Stomach (tissue), 9 donors: Measurements from ENCODE around the gene TMEM139. TPM values are rescaled to one million over a fixed set of nuclear protein-coding genes. Genes with fewer than 3 reads are reported as not detected.
A peak's percentile ranks its signal among the peaks of the same experiment; 100 is the strongest.

ENCODE experiments used
- DNase-seq, 2 donors: peaks; one replicate each; pipeline versions ENCODE4 v3.0.0 to v3.0.0-alpha.2; 2013 to 2019
- H3K27ac ChIP-seq, 5 donors: fragments of 200-600 bp in 4 of 5; sonication (generic) in 4 of 5; one replicate each; pipeline ENCODE4 v1.5.1; 2013 to 2019; ENCODE audit warnings: mild to moderate bottlenecking in 1 of 5, moderate library complexity in 1 of 5
- H3K27me3 ChIP-seq, 3 donors: fragments of 200-600 bp; sonication (generic); one replicate each; pipeline ENCODE4 v1.5.1; 2017 to 2019; ENCODE audit warnings: mixed run types in 1 of 3
- H3K36me3 ChIP-seq, 4 donors: fragments of 200-600 bp; sonication (generic); 1 replicate in 3 of 4; 2 replicates in 1 of 4; pipeline ENCODE4 v1.5.1; 2016 to 2019
- H3K4me1 ChIP-seq, 4 donors: fragments of 200-600 bp; sonication (generic); one replicate each; pipeline ENCODE4 v1.5.1; 2016 to 2019
- H3K4me3 ChIP-seq, 4 donors: fragments of 200-600 bp; sonication (generic) in 3 of 4; one replicate each; pipeline ENCODE4 v1.5.1; 2016 to 2019; ENCODE audit warnings: mild to moderate bottlenecking in 1 of 4
- H3K9me3 ChIP-seq, 4 donors: fragments of 200-600 bp; sonication (generic); one replicate each; pipeline ENCODE4 v1.5.1; 2016 to 2019
- CTCF ChIP-seq, 7 experiments: fragments of 450-650 bp in 4 of 7; fragments of 200-600 bp in 3 of 7; sonication (generic) in 3 of 7; IDR thresholded peaks; one replicate each; pipeline ENCODE4 v1.5.1; 2016 to 2019; ENCODE audit warnings: antibody characterized with exemption in 7 of 7, control low read depth in 2 of 7, mild to moderate bottlenecking in 1 of 7
- EP300 ChIP-seq: sonication (generic); formaldehyde crosslinking; IDR thresholded peaks from one replicate; pipeline ENCODE4 v1.6.1; 2017; ENCODE audit warnings: antibody characterized with exemption
- POLR2A ChIP-seq, 4 donors: fragments of 450-650 bp; IDR thresholded peaks; one replicate each; pipeline ENCODE4 v1.6.1; 2016; ENCODE audit warnings: antibody characterized with exemption in 4 of 4, control low read depth in 2 of 4, mild to moderate bottlenecking in 1 of 4, moderate library complexity in 1 of 4
- POLR2AphosphoS5 ChIP-seq, 3 donors: sonication (generic); formaldehyde crosslinking; IDR thresholded peaks; one replicate each; pipeline ENCODE4 v1.6.1; 2016; ENCODE audit warnings: antibody characterized with exemption in 3 of 3
- WGBS, 5 donors: extraction: QIAGEN DNeasy Blood & Tissue Kit in 3 of 5; methylation state at CpG; one replicate each; pipeline versions ENCODE4 v1.1.5 to v1.1.7; 2013 to 2018; 5-methylcytosine and 5-hydroxymethylcytosine counted together
- intact Hi-C: fragments of 100-400 bp; cut with DNase I; formaldehyde crosslinking; loops from one replicate; pipeline ENCODE4 v1.15.1; 2023; ENCODE audit warnings: low total_unique reads
- polyA plus RNA-seq, 3 donors: library from polyadenylated mRNA; stranded (reverse); fragments of 200-250 nt; gene quantifications; one replicate each; pipeline ENCODE4 v1.2.3, GENCODE V29; 2013
- small RNA-seq, 4 donors: library from RNA; depleted of rRNA; stranded (forward); fragments of <200 nt; gene quantifications; one replicate each; pipeline ENCODE3, GENCODE V24; 2016
- total RNA-seq, 5 donors: library from RNA; depleted of rRNA; stranded (reverse); fragments of >200 nt; gene quantifications; one replicate each; pipeline versions ENCODE4 v1.1.0 to v1.2.3, GENCODE V29; 2014 to 2016
- donor health status: healthy with polysubstance abuse.
- donor health status: Bipolar disorder and iron deficiency.
- donor health status: healthy.

TMEM139 gene
- total and polyA plus RNA-seq, 8 donors: 0.89 to 15.3 (median 6.4) TPM

- DNase-seq: no peak
- peaks cover 0 to 4% (median 0%) of the 10 kb centered on the region in 3 donors for H3K27me3 ChIP-seq
- intact Hi-C loops: no loop called here
These were observed 44.9 kb downstream of the TMEM139 start for GRCh38 chr7:143329471-143330170.

GRCh38 chr7:143331179-143331801, 46.5 kb downstream of the TMEM139 start:
- 55 to 60% (median 58%) methylated on average over 8 of the region's 8 CpGs for WGBS, 5 donors
- peak in 1 of 2 donors; percentile 49 for DNase-seq
- H3K27ac ChIP-seq: peak overlapping the region in 4 of 5 donors; percentile 12 to 71 (median 62)
- no peaks in the 10 kb centered on the region for H3K36me3 ChIP-seq
- no peaks in the 10 kb centered on the region for H3K9me3 ChIP-seq
- intact Hi-C loops: no loop called here
- H3K27me3 ChIP-seq: peaks cover 0 to 4% (median 0%) of the 10 kb centered on the region in 3 donors
- no peaks in the 10 kb centered on the region for H3K4me1 ChIP-seq
- TF ChIP-seq POLR2AphosphoS5 (IDR thresholded peaks at IDR 0.05) (peak in 1 of 3 donors; percentile 16), POLR2A (IDR thresholded peaks at IDR 0.05) (no peak)
- H3K4me3 ChIP-seq: no peak overlapping the region

More at GRCh38 chr7:143329471-143330170, 44.9 kb downstream of the TMEM139 start:
- peaks cover 0 to under 1% (median 0%) of the 10 kb centered on the region in 4 donors for H3K4me1 ChIP-seq
- H3K4me3 ChIP-seq: no peak overlapping the region
- TF ChIP-seq CTCF (IDR thresholded peaks at IDR 0.05) (no peak), POLR2A (IDR thresholded peaks at IDR 0.05) (no peak), POLR2AphosphoS5 (IDR thresholded peaks at IDR 0.05) (no peak), EP300 (no peak)
- no peak overlapping the region for H3K27ac ChIP-seq
- no peaks in the 10 kb centered on the region for H3K9me3 ChIP-seq
- no peaks in the 10 kb centered on the region for H3K36me3 ChIP-seq
- WGBS, 5 donors: 87 to 93% (median 89%) methylated on average over 10 of the region's 10 CpGs

GRCh38 chr7:143334244-143334643, 49.5 kb downstream of the TMEM139 start:
- no peak overlapping the region for H3K4me3 ChIP-seq
- TF ChIP-seq CTCF (IDR thresholded peaks at IDR 0.05): no peak
- H3K27ac ChIP-seq: peak overlapping the region in 1 of 5 donors; percentile 23
- peaks cover 0 to 14% (median 0%) of the 10 kb centered on the region in 3 donors for H3K27me3 ChIP-seq
- DNase-seq: no peak
- H3K9me3 ChIP-seq: no peaks in the 10 kb centered on the region
- intact Hi-C loops: no loop called here
- no peaks in the 10 kb centered on the region for H3K4me1 ChIP-seq
- H3K36me3 ChIP-seq: no peaks in the 10 kb centered on the region
- 9 to 30% (median 22%) methylated on average over 1 of the region's 1 CpG for WGBS, 5 donors

GRCh38 chr7:143337216-143337615, 52.5 kb downstream of the TMEM139 start:
- WGBS, 5 donors: 85 to 93% (median 90%) methylated on average over 3 of the region's 3 CpGs
- H3K4me3 ChIP-seq: no peak overlapping the region
- intact Hi-C loops: no loop called here
- no peak for DNase-seq
- no peaks in the 10 kb centered on the region for H3K9me3 ChIP-seq
- TF ChIP-seq POLR2A (IDR thresholded peaks at IDR 0.05): no peak
- no peak for TF ChIP-seq CTCF (IDR thresholded peaks at IDR 0.05)
- no peak for TF ChIP-seq EP300
- no peak for TF ChIP-seq POLR2AphosphoS5 (IDR thresholded peaks at IDR 0.05)
- no peaks in the 10 kb centered on the region for H3K4me1 ChIP-seq
- H3K27ac ChIP-seq: no peak overlapping the region
- peaks cover 0 to 12% (median 0%) of the 10 kb centered on the region in 3 donors for H3K27me3 ChIP-seq
- no peaks in the 10 kb centered on the region for H3K36me3 ChIP-seq

Small RNA genes within 50 kb of the gene (small RNA-seq; reads per million reads assigned to genes)
- gene RN7SL481P: 0 reads per million in 4 donors
- gene RN7SL535P: 0 reads per million in 4 donors

Other genes with a start within 250 kb of the TMEM139 start
- gene OR6V1, start 232.6 kb upstream of the TMEM139 start, total RNA-seq: not detected
- not detected for gene OR6V1, start 232.6 kb upstream of the TMEM139 start, polyA plus RNA-seq
- gene PIP, start 152.9 kb upstream of the TMEM139 start, total RNA-seq: not detected
- gene PIP, start 152.9 kb upstream of the TMEM139 start, polyA plus RNA-seq: under 1 TPM in 1 of 3 donors, not detected in 2; 0.45 TPM
- gene TAS2R39, start 101.5 kb upstream of the TMEM139 start, total RNA-seq: not detected
- not detected for gene TAS2R39, start 101.5 kb upstream of the TMEM139 start, polyA plus RNA-seq
- not detected for gene TAS2R40, start 62.9 kb upstream of the TMEM139 start, total RNA-seq
- gene TAS2R40, start 62.9 kb upstream of the TMEM139 start, polyA plus RNA-seq: not detected
- gene GSTK1, start 21.5 kb upstream of the TMEM139 start, total RNA-seq: 100 to 1,000 TPM in 4 of 5 donors, 10 to 100 TPM in 1; 71.8 to 305 (median 164) TPM
- 100 to 1,000 TPM; 118 to 177 (median 141) TPM for gene GSTK1, start 21.5 kb upstream of the TMEM139 start, polyA plus RNA-seq
- 10 to 100 TPM; 10.5 to 27.7 (median 22.0) TPM for gene CASP2, start 3.4 kb downstream of the TMEM139 start, total RNA-seq
- gene CASP2, start 3.4 kb downstream of the TMEM139 start, polyA plus RNA-seq: 1 to 10 TPM; 4.6 to 7.0 (median 5.0) TPM
- not detected for gene CLCN1, start 31.2 kb downstream of the TMEM139 start, total RNA-seq
- gene CLCN1, start 31.2 kb downstream of the TMEM139 start, polyA plus RNA-seq: under 1 TPM in 1 of 3 donors, not detected in 2; 0.28 TPM
- 10 to 100 TPM in 1 of 5 donors, 1 to 10 TPM in 1, under 1 TPM in 2, not detected in 1; 0.29 to 14.0 (median 0.95) TPM for gene FAM131B, start 77.8 kb downstream of the TMEM139 start, total RNA-seq
- under 1 TPM; 0.33 to 0.56 (median 0.46) TPM for gene FAM131B, start 77.8 kb downstream of the TMEM139 start, polyA plus RNA-seq
- 100 to 1,000 TPM in 1 of 5 donors, 10 to 100 TPM in 4; 20.6 to 102 (median 64.0) TPM for gene ZYX, start 96.4 kb downstream of the TMEM139 start, total RNA-seq
- gene ZYX, start 96.4 kb downstream of the TMEM139 start, polyA plus RNA-seq: 10 to 100 TPM; 73.4 to 79.2 (median 74.1) TPM
- gene EPHA1, start 123.9 kb downstream of the TMEM139 start, total RNA-seq: 10 to 100 TPM in 3 of 5 donors, 1 to 10 TPM in 2; 5.3 to 31.9 (median 12.5) TPM
- 10 to 100 TPM in 1 of 3 donors, 1 to 10 TPM in 2; 4.7 to 25.9 (median 5.6) TPM for gene EPHA1, start 123.9 kb downstream of the TMEM139 start, polyA plus RNA-seq
- gene TAS2R60, start 158.5 kb downstream of the TMEM139 start, total RNA-seq: not detected
- not detected for gene TAS2R60, start 158.5 kb downstream of the TMEM139 start, polyA plus RNA-seq
- gene TAS2R41, start 192.9 kb downstream of the TMEM139 start, total RNA-seq: 1 to 10 TPM in 1 of 5 donors, not detected in 4; 1.5 TPM
- not detected for gene TAS2R41, start 192.9 kb downstream of the TMEM139 start, polyA plus RNA-seq